Measurements from ENCODE around the gene NDUFS5.

- TF ChIP-seq, protein P1, sequence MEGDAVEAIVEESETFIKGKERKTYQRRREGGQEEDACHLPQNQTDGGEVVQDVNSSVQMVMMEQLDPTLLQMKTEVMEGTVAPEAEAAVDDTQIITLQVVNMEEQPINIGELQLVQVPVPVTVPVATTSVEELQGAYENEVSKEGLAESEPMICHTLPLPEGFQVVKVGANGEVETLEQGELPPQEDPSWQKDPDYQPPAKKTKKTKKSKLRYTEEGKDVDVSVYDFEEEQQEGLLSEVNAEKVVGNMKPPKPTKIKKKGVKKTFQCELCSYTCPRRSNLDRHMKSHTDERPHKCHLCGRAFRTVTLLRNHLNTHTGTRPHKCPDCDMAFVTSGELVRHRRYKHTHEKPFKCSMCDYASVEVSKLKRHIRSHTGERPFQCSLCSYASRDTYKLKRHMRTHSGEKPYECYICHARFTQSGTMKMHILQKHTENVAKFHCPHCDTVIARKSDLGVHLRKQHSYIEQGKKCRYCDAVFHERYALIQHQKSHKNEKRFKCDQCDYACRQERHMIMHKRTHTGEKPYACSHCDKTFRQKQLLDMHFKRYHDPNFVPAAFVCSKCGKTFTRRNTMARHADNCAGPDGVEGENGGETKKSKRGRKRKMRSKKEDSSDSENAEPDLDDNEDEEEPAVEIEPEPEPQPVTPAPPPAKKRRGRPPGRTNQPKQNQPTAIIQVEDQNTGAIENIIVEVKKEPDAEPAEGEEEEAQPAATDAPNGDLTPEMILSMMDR (optimal IDR thresholded peaks at IDR 0.05 in 1 of 3, IDR thresholded peaks at IDR 0.05 in 1 of 3, conservative IDR thresholded peaks at IDR 0.05 in 1 of 3; ENCODE audit: extremely low read depth in 1 of 3, insufficient read depth in 2 of 3, low read length in 3 of 3), result no peak
- TF ChIP-seq EZH2 (IDR thresholded peaks at IDR 0.05; ENCODE audit: low read length), result no peak
Observed at GRCh38 chr1:38990386-38990737, 35.8 kb upstream of the NDUFS5 start.
